Activated B cell treated with CpG ODN at 0.5 μM for 24 hours (primary cell): ENCODE data around the gene NAP1L4. TPM values are rescaled to one million over a fixed set of nuclear protein-coding genes. Genes with fewer than 3 reads are reported as not detected.

Experiments used
- ATAC-seq: fragments of 200-7000 bp; cut with Tn5 transposase; one replicate; pipeline ENCODE4 v1.10.0; 2021; ENCODE audit warnings: low read depth, mild to moderate bottlenecking, moderate library complexity
- CTCF ChIA-PET: fragments of 350-600 bp; sonication (Branson Sonifier 250); formaldehyde crosslinking; loops from one replicate; lab custom pipeline; 2021; ENCODE audit warnings: antibody characterized with exemption; lab: Charles Lee
- POLR2A ChIA-PET: fragments of 350-600 bp; sonication (Branson Sonifier 250); formaldehyde crosslinking; loops from one replicate; lab custom pipeline; 2021; ENCODE audit warnings: antibody characterized with exemption; lab: Charles Lee
- DNase-seq: peaks from one replicate; pipeline ENCODE4 v3.0.0; 2022
- H3K27ac Mint-ChIP-seq: one replicate; pipeline ENCODE4 v1.8.0; 2020; ENCODE audit warnings: mixed read lengths
- H3K27me3 Mint-ChIP-seq: one replicate; pipeline ENCODE4 v1.8.0; 2021; ENCODE audit warnings: mixed read lengths
- H3K36me3 Mint-ChIP-seq: one replicate; pipeline ENCODE4 v1.8.0; 2021; ENCODE audit warnings: low read depth, mixed read lengths
- H3K4me1 Mint-ChIP-seq: one replicate; pipeline ENCODE4 v1.8.0; 2021; ENCODE audit warnings: mixed read lengths
- H3K4me3 Mint-ChIP-seq: one replicate; pipeline ENCODE4 v1.8.0; 2020; ENCODE audit warnings: mild to moderate bottlenecking, mixed read lengths
- H3K9me3 Mint-ChIP-seq: one replicate; pipeline ENCODE4 v1.8.0; 2020; ENCODE audit warnings: mixed read lengths
- CTCF ChIP-seq: fragments of 200-600 bp; IDR thresholded peaks from one replicate; pipeline ENCODE4 v1.8.0; 2022; ENCODE audit warnings: antibody characterized with exemption, mild to moderate bottlenecking
- intact Hi-C: fragments of 100-400 bp; cut with micrococcal nuclease; formaldehyde crosslinking; loops from one replicate; pipeline ENCODE4 v1.15.1; 2024
- total RNA-seq: library from RNA; stranded (reverse); gene quantifications from 2 replicates; pipeline ENCODE4 v1.2.3, GENCODE V29; 2022

Gene NAP1L4
- total RNA-seq, 1 donor from 2014 or later = 115 TPM

- Mint-ChIP-seq H3K4me1 (peaks cover 12% of the 10 kb centered on the region), H3K36me3 (no peaks in the 10 kb centered on the region), H3K27me3 (no peaks in the 10 kb centered on the region), H3K4me3 (no peak overlapping the region), H3K9me3 (no peaks in the 10 kb centered on the region), H3K27ac (no peak overlapping the region)
- intact Hi-C loops = no loop called here
- ChIA-PET CTCF (no interaction called here), POLR2A (no interaction called here)
- ATAC-seq = no peak
- DNase-seq = no peak
- no peak for TF ChIP-seq CTCF
Observed at GRCh38 chr11:2916114-2916891, 75.8 kb downstream of the NAP1L4 start.

GRCh38 chr11:2915473-2915872, 76.7 kb downstream of the NAP1L4 start:
- no peaks in the 10 kb centered on the region for H3K9me3 Mint-ChIP-seq
- POLR2A ChIA-PET = no interaction called here
- H3K4me1 Mint-ChIP-seq = peaks cover 12% of the 10 kb centered on the region
- H3K4me3 Mint-ChIP-seq = no peak overlapping the region
- ATAC-seq (no peak), DNase-seq (no peak)
- H3K27me3 Mint-ChIP-seq = no peaks in the 10 kb centered on the region
- intact Hi-C loops = no loop called here
- no peaks in the 10 kb centered on the region for H3K36me3 Mint-ChIP-seq
- CTCF ChIA-PET = no interaction called here
- no peak overlapping the region for H3K27ac Mint-ChIP-seq
- TF ChIP-seq CTCF = no peak

DNA sequence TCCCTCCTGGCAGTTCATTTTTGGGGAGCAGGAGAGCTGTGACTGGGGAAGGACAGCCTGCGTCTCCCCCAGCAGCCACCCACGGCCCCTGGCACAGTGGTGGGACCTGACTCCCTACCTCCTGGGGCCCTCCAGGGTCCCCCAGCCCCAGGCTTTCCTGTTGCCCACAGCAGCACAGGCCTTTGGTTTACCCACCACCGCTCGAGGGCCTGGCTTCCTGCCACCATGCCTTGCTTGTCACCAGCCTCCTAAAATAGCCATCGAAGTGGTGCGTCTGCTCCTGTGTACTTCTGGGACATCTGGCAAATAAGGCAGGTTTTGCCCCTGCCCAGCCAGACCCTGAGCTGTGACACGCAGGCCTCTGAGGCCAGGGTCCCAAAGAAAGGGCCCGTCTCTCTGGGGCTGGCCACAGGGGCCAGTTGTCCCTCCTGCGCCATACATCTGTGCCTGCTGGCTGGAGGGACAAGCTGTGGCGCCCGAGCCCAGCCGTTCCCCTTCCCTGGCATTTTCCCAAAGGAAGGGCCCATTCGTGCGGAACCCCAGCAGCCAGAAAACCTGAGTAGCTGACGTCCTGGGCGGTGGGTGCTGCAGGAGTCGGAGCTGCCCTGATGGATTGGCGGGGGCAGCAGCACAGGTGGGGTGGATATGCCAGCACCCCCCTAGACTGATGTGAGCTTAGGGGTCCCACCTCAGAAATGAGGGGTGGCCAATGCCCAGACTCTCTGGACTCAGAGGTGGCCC, 77.5 kb downstream of the NAP1L4 start:
- ChIA-PET POLR2A (interaction anchor here (0.6 kb wide), 1 partner anchor 50 kb away, joined by 3 read pairs; no protein-coding TSS in a partner anchor), CTCF (no interaction called here)
- Mint-ChIP-seq H3K4me3 (no peak overlapping the region), H3K27me3 (no peaks in the 10 kb centered on the region), H3K27ac (no peak overlapping the region), H3K4me1 (peaks cover 12% of the 10 kb centered on the region), H3K36me3 (no peaks in the 10 kb centered on the region), H3K9me3 (no peaks in the 10 kb centered on the region)
- TF ChIP-seq CTCF = no peak
- no peak for DNase-seq
- intact Hi-C loops = no loop called here
- ATAC-seq = no peak

DNA sequence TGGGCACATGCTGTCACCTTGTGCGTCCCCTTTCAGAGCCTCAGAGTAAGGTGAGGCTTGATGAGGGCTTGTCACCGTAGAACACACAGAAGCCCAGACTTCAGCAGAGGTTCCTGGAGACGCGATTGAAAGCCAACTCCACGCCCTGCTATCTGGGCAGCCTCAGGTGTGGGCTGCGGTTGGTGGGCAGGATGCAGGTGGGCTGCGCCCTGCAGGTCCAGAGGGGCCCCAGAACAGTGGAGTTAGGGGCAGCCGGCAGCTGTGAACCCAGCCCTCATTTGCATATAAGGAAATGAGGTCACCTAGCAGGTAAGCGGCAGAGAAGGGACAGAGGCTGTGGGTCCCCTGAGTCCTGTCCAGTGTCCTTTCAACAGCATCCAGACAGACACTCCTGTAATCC, 78.4 kb downstream of the NAP1L4 start:
- ChIA-PET POLR2A (interaction anchor here (1.0 kb wide), 1 partner anchor 12 kb away, joined by 3 read pairs; a partner anchor contains a TSS), CTCF (no interaction called here)
- no peak overlapping the region for H3K4me3 Mint-ChIP-seq

More for the DNA sequence above, 78.4 kb downstream of the NAP1L4 start:
- DNase-seq (no peak), ATAC-seq (no peak)
- Mint-ChIP-seq H3K27ac (no peak overlapping the region), H3K4me1 (peaks cover 12% of the 10 kb centered on the region), H3K36me3 (no peaks in the 10 kb centered on the region), H3K27me3 (no peaks in the 10 kb centered on the region), H3K9me3 (no peaks in the 10 kb centered on the region)
- intact Hi-C loops = no loop called here
- no peak for TF ChIP-seq CTCF
